ENCODE results near the gene MRGPRD.

MRGPRD gene

DNA sequence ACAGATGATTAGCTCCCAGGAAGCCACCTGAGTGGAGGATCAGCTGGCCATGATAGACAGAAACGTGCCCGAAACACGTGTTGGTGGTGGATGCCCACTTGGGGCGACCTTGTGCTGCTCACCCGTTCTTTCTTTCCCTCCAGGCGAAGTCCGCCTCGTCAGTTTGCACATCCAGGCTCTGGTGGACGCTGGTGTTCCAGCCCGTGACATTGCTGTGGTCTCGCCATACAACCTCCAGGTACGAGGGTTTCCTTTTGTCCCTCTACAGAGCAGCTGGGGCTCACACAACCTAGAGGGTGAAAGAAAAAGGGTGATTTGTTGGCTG, 46.5 kb downstream of the MRGPRD start:
- in situ Hi-C loops (cut with HindIII; ENCODE audit: low sequenced_read_pairs): no loop called here

- in situ Hi-C loops (cut with HindIII; ENCODE audit: low sequenced_read_pairs): no loop called here
Measured at GRCh38 chr11:68933605-68934320, 47.0 kb downstream of the MRGPRD start.

GRCh38 chr11:68932933-68933577, 47.7 kb downstream of the MRGPRD start:
- in situ Hi-C loops (cut with HindIII; ENCODE audit: low sequenced_read_pairs): no loop called here

- in situ Hi-C loops (cut with HindIII; ENCODE audit: low sequenced_read_pairs): no loop called here
Measured at GRCh38 chr11:68932358-68932757, 48.4 kb downstream of the MRGPRD start.

- in situ Hi-C loops (cut with HindIII; ENCODE audit: low sequenced_read_pairs): no loop called here
Measured at GRCh38 chr11:68931911-68932310, 48.9 kb downstream of the MRGPRD start.

- in situ Hi-C loops (cut with HindIII; ENCODE audit: low sequenced_read_pairs): no loop called here
Measured at GRCh38 chr11:68930991-68931855, 49.6 kb downstream of the MRGPRD start.

Data from endothelial cell of hepatic sinusoid (primary cell).